ENCODE data around the gene ATP6V1A.

- TF ChIP-seq CTCF (conservative IDR thresholded peaks at IDR 0.05; ENCODE audit: low read depth, low read length) (no peak), EZH2 (IDR thresholded peaks at IDR 0.05; ENCODE audit: low read length, unreplicated experiment) (no peak)
These were observed 47.7 kb downstream of the ATP6V1A start for GRCh38 chr3:113794526-113794925.

Measured in PC-3 (cell line).